ENCODE results near the gene NOXA1.

Gene NOXA1

GRCh38 chr9:137427454-137428310 lies 4.5 kb downstream of the NOXA1 start:
- DNase-seq (ENCODE audit: low spot score) = no peak

- DNase-seq (ENCODE audit: low spot score) = no peak
Observed at GRCh38 chr9:137428311-137428630, 5.1 kb downstream of the NOXA1 start.

- no peak for DNase-seq (ENCODE audit: low spot score)
Observed at GRCh38 chr9:137428841-137429545, 5.8 kb downstream of the NOXA1 start.

- DNase-seq (ENCODE audit: low spot score) = no peak
Observed at GRCh38 chr9:137429546-137429890, 6.3 kb downstream of the NOXA1 start.

DNA sequence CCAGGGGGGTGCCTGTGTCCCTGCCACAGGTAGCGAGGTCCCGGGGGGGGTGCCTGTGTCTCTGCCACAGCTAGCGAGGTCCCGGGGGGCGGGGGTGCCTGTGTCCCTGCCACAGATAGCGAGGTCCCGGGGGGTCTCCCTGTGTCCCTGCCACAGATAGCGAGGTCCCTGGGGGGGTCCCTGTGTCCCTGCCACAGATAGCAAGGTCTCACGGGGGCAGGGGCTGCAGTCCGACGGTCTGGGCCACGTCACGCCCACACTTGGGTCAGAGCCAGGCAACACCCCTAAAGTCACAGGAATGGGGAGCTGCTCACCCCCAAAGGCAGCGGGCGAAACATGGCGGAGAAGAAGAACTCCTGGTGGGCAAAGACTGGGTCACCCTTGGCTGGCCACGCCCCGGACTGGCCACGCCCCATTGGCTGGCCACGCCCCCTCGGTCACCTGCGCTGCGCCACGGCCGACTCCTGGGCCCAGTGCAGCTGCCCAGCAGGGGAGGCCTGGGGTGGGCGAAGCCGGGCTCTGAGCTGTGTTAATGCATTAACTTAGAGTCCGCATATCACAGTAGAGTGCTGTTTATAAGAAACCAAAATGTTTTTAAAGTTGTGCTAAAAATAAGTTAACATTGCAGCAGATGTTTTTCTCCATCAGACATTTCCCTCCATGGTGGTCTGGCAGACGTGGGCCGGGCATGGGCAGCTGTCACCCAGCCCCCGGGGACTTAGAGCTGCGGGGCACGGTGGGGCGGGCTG lies 7.0 kb downstream of the NOXA1 start:
- no peak for DNase-seq (ENCODE audit: low spot score)

- DNase-seq (ENCODE audit: low spot score) = no peak
Observed at GRCh38 chr9:137430723-137431415, 7.7 kb downstream of the NOXA1 start.

DNA sequence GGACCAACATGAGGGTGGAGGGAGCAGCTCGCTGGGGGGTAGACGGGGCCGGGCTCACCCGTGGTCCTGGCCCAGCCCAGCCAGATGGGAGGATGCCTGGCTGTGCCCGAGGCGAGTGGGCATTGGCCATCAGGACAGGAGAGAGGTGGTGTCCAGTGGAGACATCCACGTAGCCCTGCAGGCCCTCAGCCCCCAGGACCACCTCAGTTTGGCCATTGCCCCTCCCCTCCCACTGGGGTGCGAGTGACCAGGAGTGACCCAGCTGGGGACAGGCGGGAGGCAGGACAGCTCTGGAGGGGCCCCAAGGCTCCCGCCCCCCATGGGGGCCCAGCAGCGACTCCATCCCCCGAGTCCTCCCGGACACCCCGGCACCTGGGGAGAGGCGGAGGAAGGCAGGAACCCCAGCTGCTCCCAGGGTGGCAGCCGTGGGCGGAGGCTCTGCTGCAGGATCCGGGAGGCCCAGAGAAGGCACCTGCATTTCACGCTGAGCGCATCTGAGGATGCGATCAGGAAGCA lies 8.3 kb downstream of the NOXA1 start:
- no peak for DNase-seq (ENCODE audit: low spot score)

DNA sequence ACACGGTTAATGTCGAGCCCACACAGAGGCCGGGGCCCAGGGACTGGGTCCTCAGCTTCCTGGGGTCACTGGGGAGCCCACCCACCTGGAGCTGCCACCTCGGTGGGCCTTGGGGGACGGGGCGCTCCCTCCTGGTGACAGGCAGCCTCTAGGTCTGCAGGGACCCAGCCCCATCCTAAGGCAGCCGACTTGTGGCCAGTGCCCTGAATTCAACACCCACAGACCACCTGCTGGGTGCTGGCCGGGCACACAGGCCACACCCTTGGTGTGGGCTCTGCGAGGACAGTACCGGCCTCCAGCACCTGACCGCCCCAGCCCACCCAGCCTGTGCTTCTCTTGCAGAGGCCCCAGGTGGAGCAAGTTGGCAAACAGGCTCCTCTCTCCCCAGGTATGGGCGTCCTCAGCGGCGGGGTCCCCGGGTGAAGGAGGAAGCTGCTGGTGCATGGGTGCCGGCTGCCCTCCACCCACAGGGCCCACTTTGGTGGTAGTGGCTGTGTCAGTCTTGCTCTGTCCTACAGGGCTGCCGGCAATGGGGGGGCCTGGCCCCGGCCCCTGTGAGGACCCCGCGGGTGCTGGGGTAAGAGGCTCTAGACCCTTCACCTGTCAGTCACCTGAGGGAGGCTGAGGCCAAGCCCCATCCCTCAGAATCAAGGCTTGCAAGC lies 9.6 kb downstream of the NOXA1 start:
- DNase-seq (ENCODE audit: low spot score) = no peak

DNA sequence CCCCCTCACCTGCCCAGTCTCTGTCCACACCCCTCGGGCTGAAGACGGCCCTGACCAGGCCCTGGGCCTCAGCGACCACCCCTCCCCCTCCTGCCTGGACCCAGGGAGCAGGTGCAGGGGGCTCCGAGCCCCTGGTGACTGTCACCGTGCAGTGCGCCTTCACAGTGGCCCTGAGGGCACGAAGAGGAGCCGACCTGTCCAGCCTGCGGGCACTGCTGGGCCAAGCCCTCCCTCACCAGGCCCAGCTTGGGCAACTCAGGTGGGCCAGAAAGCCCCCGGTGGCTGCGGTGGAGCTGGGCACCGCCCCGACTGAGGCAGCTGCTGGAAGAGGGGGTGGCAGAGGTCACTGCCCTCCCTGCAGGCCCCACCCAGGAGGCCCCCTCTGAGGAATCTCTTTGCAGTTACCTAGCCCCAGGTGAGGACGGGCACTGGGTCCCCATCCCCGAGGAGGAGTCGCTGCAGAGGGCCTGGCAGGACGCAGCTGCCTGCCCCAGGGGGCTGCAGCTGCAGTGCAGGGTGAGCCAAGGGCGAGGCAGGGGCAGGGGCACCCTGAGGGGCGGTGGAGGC lies 10.2 kb downstream of the NOXA1 start:
- DNase-seq (ENCODE audit: low spot score) = no peak

DNA sequence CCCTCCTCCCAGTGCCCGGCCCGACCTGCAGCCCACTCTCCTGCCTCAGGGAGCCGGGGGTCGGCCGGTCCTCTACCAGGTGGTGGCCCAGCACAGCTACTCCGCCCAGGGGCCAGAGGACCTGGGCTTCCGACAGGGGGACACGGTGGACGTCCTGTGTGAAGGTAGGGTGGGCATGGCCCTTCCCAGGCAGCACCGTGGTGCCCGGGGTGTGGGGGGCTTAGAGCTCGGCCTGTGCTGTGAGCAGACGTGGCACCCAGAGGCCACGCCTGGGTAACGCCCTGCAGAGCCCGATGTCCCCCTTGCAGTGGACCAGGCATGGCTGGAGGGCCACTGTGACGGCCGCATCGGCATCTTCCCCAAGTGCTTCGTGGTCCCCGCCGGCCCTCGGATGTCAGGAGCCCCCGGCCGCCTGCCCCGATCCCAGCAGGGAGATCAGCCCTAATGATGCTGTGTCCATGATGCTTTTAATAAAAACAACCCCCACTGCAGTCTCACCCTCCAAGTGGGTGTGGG lies 10.8 kb downstream of the NOXA1 start:
- no peak for DNase-seq (ENCODE audit: low spot score)

GRCh38 chr9:137434498-137435380 lies 11.5 kb downstream of the NOXA1 start:
- DNase-seq (ENCODE audit: low spot score) = no peak

DNA sequence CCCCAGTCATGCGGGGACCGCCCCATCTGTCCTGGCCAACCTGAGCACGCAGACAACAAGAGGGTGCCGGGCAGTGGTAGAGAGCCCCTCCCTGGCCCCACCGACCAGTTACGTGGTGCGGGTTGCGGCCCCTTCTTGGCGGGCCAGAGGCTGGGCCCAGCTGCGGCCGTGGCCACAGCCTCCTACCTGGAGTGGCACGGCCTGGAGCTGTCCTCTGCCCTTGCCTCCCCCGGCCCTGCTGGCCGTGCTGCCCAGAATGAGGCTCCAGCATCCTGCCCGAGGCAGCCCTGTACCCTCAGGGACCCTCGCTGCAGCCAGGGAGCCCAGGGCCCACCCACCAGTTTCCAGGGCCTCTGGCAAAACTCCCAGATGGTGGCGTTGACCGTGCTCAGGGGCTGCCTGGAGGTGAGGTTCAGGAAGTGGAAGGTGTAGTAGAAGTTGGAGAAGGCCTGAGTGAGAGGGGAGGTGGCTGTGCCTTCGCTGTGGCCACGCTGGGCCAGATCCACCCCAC lies 12.2 kb downstream of the NOXA1 start:
- no peak for DNase-seq (ENCODE audit: low spot score)

GRCh38 chr9:137435980-137436760 lies 13.0 kb downstream of the NOXA1 start:
- DNase-seq (ENCODE audit: low spot score) = no peak

DNA sequence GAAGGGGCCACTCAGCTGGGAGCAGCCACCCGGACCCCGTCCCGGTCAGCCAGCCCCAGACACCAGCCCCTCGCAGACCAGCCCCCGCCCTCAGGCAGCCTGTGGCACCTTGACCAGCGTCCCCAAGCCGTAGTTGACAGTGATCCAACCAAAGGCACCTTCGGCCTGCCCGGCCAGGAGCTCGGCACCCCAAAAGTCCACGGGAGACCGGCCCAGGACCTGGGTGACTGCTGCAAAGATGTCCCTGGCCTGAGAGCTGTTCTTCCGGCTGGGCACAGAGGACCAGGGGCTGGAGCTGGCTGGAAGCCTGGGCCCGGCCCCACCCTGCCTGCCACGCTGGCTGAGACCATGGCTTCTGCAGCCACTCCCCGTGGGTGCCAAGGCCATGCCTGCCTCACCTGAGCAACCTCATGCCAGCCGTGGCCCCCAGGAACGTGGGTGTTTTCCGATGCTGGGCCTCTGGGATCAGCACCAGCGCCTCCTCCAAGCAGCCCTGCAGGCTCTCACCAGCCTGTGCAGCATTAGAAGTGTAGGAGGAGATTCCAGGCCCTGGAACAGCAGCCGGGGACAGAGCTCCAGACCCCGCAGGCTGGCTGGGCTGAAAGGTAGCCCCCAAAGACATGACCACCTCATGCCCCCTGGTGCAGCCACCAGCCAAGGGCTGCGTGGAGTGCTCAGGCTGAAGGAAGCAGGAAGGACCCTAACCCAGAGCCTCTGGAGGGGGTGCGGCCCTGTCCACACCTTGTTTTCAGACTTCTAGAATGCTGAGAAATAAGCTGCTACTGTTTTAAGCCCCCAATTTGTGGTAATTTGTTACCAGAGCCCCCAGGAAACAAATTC lies 13.8 kb downstream of the NOXA1 start:
- no peak for DNase-seq (ENCODE audit: low spot score)

GRCh38 chr9:137437691-137438590 lies 14.7 kb downstream of the NOXA1 start:
- no peak for DNase-seq (ENCODE audit: low spot score)

DNA sequence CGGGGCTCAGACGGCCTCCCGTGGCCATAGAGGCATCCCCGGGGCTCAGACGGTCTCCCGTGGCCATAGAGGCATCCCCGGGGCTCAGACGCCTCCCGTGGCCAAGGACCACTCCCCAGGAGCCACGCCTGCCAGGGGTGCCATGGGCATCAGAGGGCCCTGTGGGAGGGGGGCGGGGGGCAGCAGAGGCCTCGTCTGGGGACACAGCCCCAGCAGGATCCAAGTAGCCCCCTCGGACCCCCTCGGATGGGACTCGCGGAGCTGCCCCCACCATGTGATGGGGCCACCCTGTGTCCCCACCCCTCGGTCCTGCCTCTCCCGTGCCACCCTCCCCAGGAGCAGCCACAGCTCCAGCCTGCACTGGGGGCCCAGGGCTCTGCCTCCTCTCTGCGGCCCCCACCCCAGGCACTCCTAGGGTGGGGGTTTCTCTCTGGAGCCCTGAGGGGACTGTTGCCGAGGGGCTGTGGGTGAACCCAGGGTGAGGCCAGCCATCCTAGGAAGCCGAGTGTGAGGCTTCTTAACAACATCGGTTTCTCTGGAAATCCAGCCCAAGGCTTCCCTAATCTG lies 15.5 kb downstream of the NOXA1 start:
- no peak for DNase-seq (ENCODE audit: low spot score)

All from CD4-positive, alpha-beta T cell treated with Interleukin-2 at 100 ng/mL for 4 hours (primary cell).